Activated B cell treated with CpG ODN at 0.5 μM for 24 hours (primary cell): ENCODE data around the gene ITIH6. TPM values are rescaled to one million over a fixed set of nuclear protein-coding genes. Genes with fewer than 3 reads are reported as not detected.

Source experiments
- ATAC-seq: fragments of 200-7000 bp; cut with Tn5 transposase; one replicate; pipeline ENCODE4 v1.10.0; 2021; ENCODE audit warnings: low read depth, mild to moderate bottlenecking, moderate library complexity
- CTCF ChIA-PET: fragments of 350-600 bp; sonication (Branson Sonifier 250); formaldehyde crosslinking; loops from one replicate; lab custom pipeline; 2021; ENCODE audit warnings: antibody characterized with exemption; lab: Charles Lee
- POLR2A ChIA-PET: fragments of 350-600 bp; sonication (Branson Sonifier 250); formaldehyde crosslinking; loops from one replicate; lab custom pipeline; 2021; ENCODE audit warnings: antibody characterized with exemption; lab: Charles Lee
- DNase-seq: peaks from one replicate; pipeline ENCODE4 v3.0.0; 2022
- H3K27ac Mint-ChIP-seq: one replicate; pipeline ENCODE4 v1.8.0; 2020; ENCODE audit warnings: mixed read lengths
- H3K27me3 Mint-ChIP-seq: one replicate; pipeline ENCODE4 v1.8.0; 2021; ENCODE audit warnings: mixed read lengths
- H3K36me3 Mint-ChIP-seq: one replicate; pipeline ENCODE4 v1.8.0; 2021; ENCODE audit warnings: low read depth, mixed read lengths
- H3K4me1 Mint-ChIP-seq: one replicate; pipeline ENCODE4 v1.8.0; 2021; ENCODE audit warnings: mixed read lengths
- H3K4me3 Mint-ChIP-seq: one replicate; pipeline ENCODE4 v1.8.0; 2020; ENCODE audit warnings: mild to moderate bottlenecking, mixed read lengths
- H3K9me3 Mint-ChIP-seq: one replicate; pipeline ENCODE4 v1.8.0; 2020; ENCODE audit warnings: mixed read lengths
- CTCF ChIP-seq: fragments of 200-600 bp; IDR thresholded peaks from one replicate; pipeline ENCODE4 v1.8.0; 2022; ENCODE audit warnings: antibody characterized with exemption, mild to moderate bottlenecking
- intact Hi-C: fragments of 100-400 bp; cut with micrococcal nuclease; formaldehyde crosslinking; loops from one replicate; pipeline ENCODE4 v1.15.1; 2024
- total RNA-seq: library from RNA; stranded (reverse); gene quantifications from 2 replicates; pipeline ENCODE4 v1.2.3, GENCODE V29; 2022

The ITIH6 gene
- total RNA-seq, 1 donor from 2014 or later: not detected

DNA sequence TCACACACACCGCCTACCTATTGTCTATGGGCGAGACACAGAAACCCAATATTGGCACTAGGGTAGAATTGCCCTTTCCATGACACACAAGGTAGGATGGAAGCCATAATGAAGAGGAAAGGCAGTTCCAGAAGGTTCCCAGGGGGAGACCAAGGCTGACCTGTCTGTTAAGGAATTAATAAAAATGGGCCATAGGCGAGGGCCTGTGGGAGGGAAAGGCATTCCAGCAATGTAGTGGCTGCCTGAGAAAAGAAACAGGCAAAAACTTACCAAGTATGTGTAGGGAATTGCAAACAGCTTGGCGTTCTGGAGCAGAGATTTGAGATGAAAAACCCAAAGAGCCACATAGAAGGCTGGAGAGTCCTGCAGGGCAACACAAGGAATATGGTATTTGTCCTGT, 28.5 kb upstream of the ITIH6 start:
- ATAC-seq: no peak
- TF ChIP-seq CTCF: no peak
- H3K9me3 Mint-ChIP-seq: no peaks in the 10 kb centered on the region
- H3K4me1 Mint-ChIP-seq: no peaks in the 10 kb centered on the region
- no peak overlapping the region for H3K27ac Mint-ChIP-seq
- ChIA-PET POLR2A (no interaction called here), CTCF (no interaction called here)
- no peak overlapping the region for H3K4me3 Mint-ChIP-seq
- intact Hi-C loops: loop anchor here (1.0 kb wide), 1 partner anchor 231 kb away; no protein-coding TSS in a partner anchor
- DNase-seq: no peak
- H3K27me3 Mint-ChIP-seq: no peaks in the 10 kb centered on the region
- no peaks in the 10 kb centered on the region for H3K36me3 Mint-ChIP-seq

- Mint-ChIP-seq H3K36me3 (no peaks in the 10 kb centered on the region), H3K4me3 (no peak overlapping the region), H3K4me1 (no peaks in the 10 kb centered on the region), H3K27ac (no peak overlapping the region), H3K9me3 (no peaks in the 10 kb centered on the region), H3K27me3 (no peaks in the 10 kb centered on the region)
- ATAC-seq (peak; percentile 45), DNase-seq (no peak)
- ChIA-PET POLR2A (no interaction called here), CTCF (no interaction called here)
- TF ChIP-seq CTCF: no peak
- intact Hi-C loops: loop anchor here (1.0 kb wide), 1 partner anchor 231 kb away; no protein-coding TSS in a partner anchor
Observed at GRCh38 chrX:54825716-54826438, 27.8 kb upstream of the ITIH6 start.

- no peaks in the 10 kb centered on the region for H3K4me1 Mint-ChIP-seq
- H3K27me3 Mint-ChIP-seq: no peaks in the 10 kb centered on the region
- H3K9me3 Mint-ChIP-seq: no peaks in the 10 kb centered on the region
- no peak overlapping the region for H3K27ac Mint-ChIP-seq
- H3K36me3 Mint-ChIP-seq: no peaks in the 10 kb centered on the region
- DNase-seq: no peak
- intact Hi-C loops: no loop called here
- POLR2A ChIA-PET: no interaction called here
- no peak for ATAC-seq
- no peak overlapping the region for H3K4me3 Mint-ChIP-seq
- TF ChIP-seq CTCF: no peak
- CTCF ChIA-PET: no interaction called here
Observed at GRCh38 chrX:54824722-54825121, 26.7 kb upstream of the ITIH6 start.

DNA sequence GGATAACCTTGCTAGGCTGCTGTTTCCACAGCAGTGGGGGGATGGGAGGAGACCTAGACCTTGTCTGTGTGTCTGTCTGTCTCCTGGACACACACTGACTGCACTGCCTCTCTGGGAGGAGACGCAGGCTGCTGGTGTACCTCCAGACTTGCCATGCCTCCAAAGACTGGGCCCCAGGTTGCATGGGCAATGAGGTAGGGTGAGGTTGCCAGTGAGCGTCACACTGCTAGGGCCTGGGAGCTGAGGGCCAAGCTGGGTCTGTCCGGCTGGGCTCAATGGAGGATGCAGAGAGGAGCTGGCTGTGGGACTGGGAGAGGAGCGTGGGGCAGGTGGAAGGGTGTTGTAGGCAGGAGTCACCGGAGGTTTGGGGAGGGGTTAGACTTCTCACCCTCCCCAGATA, 26.1 kb upstream of the ITIH6 start:
- no peak for DNase-seq
- H3K27me3 Mint-ChIP-seq: no peaks in the 10 kb centered on the region
- CTCF ChIA-PET: no interaction called here
- no peak for TF ChIP-seq CTCF
- peaks cover 4% of the 10 kb centered on the region for H3K4me1 Mint-ChIP-seq
- no peaks in the 10 kb centered on the region for H3K36me3 Mint-ChIP-seq
- POLR2A ChIA-PET: no interaction called here
- H3K9me3 Mint-ChIP-seq: no peaks in the 10 kb centered on the region
- H3K27ac Mint-ChIP-seq: no peak overlapping the region
- intact Hi-C loops: no loop called here
- H3K4me3 Mint-ChIP-seq: no peak overlapping the region
- ATAC-seq: no peak

DNA sequence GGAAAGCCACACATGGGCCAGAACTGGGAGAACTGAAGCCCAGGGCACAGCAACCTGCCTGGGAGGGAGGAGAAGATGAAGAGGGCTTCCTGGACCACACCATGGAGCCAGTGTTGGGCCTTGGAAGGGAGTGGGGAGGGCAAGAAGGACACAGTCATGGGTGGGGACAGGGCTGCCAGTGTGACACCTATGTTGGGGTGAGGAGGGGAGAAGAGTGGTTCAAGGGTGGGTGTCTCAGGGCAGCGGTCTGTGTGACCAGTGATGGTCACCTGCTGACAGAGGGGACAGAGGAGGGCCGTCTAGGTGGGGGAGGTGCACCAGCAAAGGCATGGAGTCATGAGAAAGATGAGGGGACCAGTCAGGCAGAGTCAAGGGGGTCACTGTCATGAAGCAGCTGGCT, 23.3 kb upstream of the ITIH6 start:
- Mint-ChIP-seq H3K27ac (no peak overlapping the region), H3K4me1 (peaks cover 8% of the 10 kb centered on the region), H3K36me3 (peaks cover 2% of the 10 kb centered on the region), H3K9me3 (no peaks in the 10 kb centered on the region), H3K27me3 (no peaks in the 10 kb centered on the region), H3K4me3 (no peak overlapping the region)
- intact Hi-C loops: no loop called here
- ChIA-PET CTCF (no interaction called here), POLR2A (no interaction called here)
- ATAC-seq (no peak), DNase-seq (no peak)
- no peak for TF ChIP-seq CTCF
